K562 (cell line): ENCODE data around the gene CDK11B.
"Not testable (repeated sequence)": the region's sequence is repeated elsewhere in the genome, so short reads cannot be mapped to it uniquely, and the experiment has no call there.

Experiments used
- CTCF ChIP-seq, 3 experiments: IDR thresholded peaks in 2 of 3; conservative IDR thresholded peaks in 1 of 3; 2 replicates each; pipeline ENCODE4 v1.5.1; 2011 to 2012; ENCODE audit warnings: low read length in 3 of 3, mild to moderate bottlenecking in 3 of 3, control low read depth in 2 of 3, improper control_type of control experiment in 1 of 3, inconsistent platforms in 1 of 3, low read depth in 1 of 3, mixed read lengths in 1 of 3, moderate library complexity in 1 of 3; ENCODE audit not compliant: insufficient read depth in 2 of 3
- ZNF561 ChIP-seq: fragments of 450-650 bp; formaldehyde crosslinking; conservative IDR thresholded peaks from 2 replicates; pipeline ENCODE4 v1.4.0; 2020; ENCODE audit warnings: mild to moderate bottlenecking, moderate library complexity

- TF ChIP-seq ZNF561 (CRISPR knock-in tag); CTCF (IDR thresholded peaks at IDR 0.05 in 2 of 3, conservative IDR thresholded peaks at IDR 0.05 in 1 of 3; ENCODE audit: insufficient read depth in 2 of 3, low read depth in 1 of 3, low read length in 3 of 3): not testable (repeated sequence)
These were observed 41.8 kb upstream of the CDK11B start for GRCh38 chr1:1700557-1700956.
